ENCODE measurements around the gene DMTF1. TPM values are rescaled to one million over a fixed set of nuclear protein-coding genes. Genes with fewer than 3 reads are reported as not detected.

Gene DMTF1
- total RNA-seq: 70.6 and 77.5 TPM in 2 replicates

GRCh38 chr7:87152112-87152896 is at the start of gene DMTF1:
Gene DMTF1 (plus strand): TSS chr7:87152453. CDS start chr7:87164942, 12,489 bp downstream.
- peak within 1 kb of the TSS; percentile 94 for H3K4me2 ChIP-seq (ENCODE audit: insufficient read depth, low read length)
- TF ChIP-seq CTCF (IDR thresholded peaks at IDR 0.05; ENCODE audit: extremely low read depth, low read depth, low read length): no peak
- peaks cover 43% of the 10 kb centered on the region for H3K79me2 ChIP-seq (ENCODE audit: insufficient read depth, low read length)
- no peaks in the 10 kb centered on the region for H3K27me3 ChIP-seq (ENCODE audit: insufficient read depth, low read length)
- H4K20me1 ChIP-seq (ENCODE audit: insufficient read depth, low read length): peaks cover 24% of the 10 kb centered on the region
- peak within 1 kb of the TSS; percentile 84 for H3K27ac ChIP-seq (ENCODE audit: low read depth, low read length)
- peak within 1 kb of the TSS; percentile 98 for H2AFZ ChIP-seq (ENCODE audit: low read length)
- H3K9me3 ChIP-seq (ENCODE audit: low read depth, low read length): no peaks in the 10 kb centered on the region
- peaks cover 41% of the 10 kb centered on the region for H3K4me1 ChIP-seq (ENCODE audit: insufficient read depth, low read length)
- no peaks in the 10 kb centered on the region for H3K36me3 ChIP-seq (ENCODE audit: insufficient read depth, low read length)
- DNase-seq (ENCODE audit: insufficient read length, low spot score, missing footprints): peak; percentile 96
- H3K4me3 ChIP-seq (ENCODE audit: insufficient read depth, low read length): peak within 1 kb of the TSS; percentile 90

GRCh38 chr7:87105401-87105800 is 46.9 kb upstream of the DMTF1 start:
- H3K79me2 ChIP-seq (ENCODE audit: insufficient read depth, low read length): no peaks in the 10 kb centered on the region
- H3K4me3 ChIP-seq (ENCODE audit: insufficient read depth, low read length): no peak overlapping the region
- no peaks in the 10 kb centered on the region for H3K4me1 ChIP-seq (ENCODE audit: insufficient read depth, low read length)
- no peaks in the 10 kb centered on the region for H3K9me3 ChIP-seq (ENCODE audit: low read depth, low read length)
- no peak overlapping the region for H2AFZ ChIP-seq (ENCODE audit: low read length)
- H4K20me1 ChIP-seq (ENCODE audit: insufficient read depth, low read length): no peaks in the 10 kb centered on the region
- no peaks in the 10 kb centered on the region for H3K36me3 ChIP-seq (ENCODE audit: insufficient read depth, low read length)
- DNase-seq (ENCODE audit: insufficient read length, low spot score, missing footprints): no peak
- TF ChIP-seq CTCF (IDR thresholded peaks at IDR 0.05; ENCODE audit: extremely low read depth, low read depth, low read length): no peak
- no peak overlapping the region for H3K4me2 ChIP-seq (ENCODE audit: insufficient read depth, low read length)
- H3K27me3 ChIP-seq (ENCODE audit: insufficient read depth, low read length): no peaks in the 10 kb centered on the region
- no peak overlapping the region for H3K27ac ChIP-seq (ENCODE audit: low read depth, low read length)

GRCh38 chr7:87106974-87107612 is 45.2 kb upstream of the DMTF1 start:
- Histone ChIP-seq H3K79me2 (ENCODE audit: insufficient read depth, low read length) (no peaks in the 10 kb centered on the region), H3K36me3 (ENCODE audit: insufficient read depth, low read length) (no peaks in the 10 kb centered on the region), H2AFZ (ENCODE audit: low read length) (no peak overlapping the region), H3K9me3 (ENCODE audit: low read depth, low read length) (no peaks in the 10 kb centered on the region), H3K4me3 (ENCODE audit: insufficient read depth, low read length) (no peak overlapping the region), H3K4me1 (ENCODE audit: insufficient read depth, low read length) (no peaks in the 10 kb centered on the region), H3K27ac (ENCODE audit: low read depth, low read length) (no peak overlapping the region), H3K4me2 (ENCODE audit: insufficient read depth, low read length) (no peak overlapping the region), H4K20me1 (ENCODE audit: insufficient read depth, low read length) (no peaks in the 10 kb centered on the region), H3K27me3 (ENCODE audit: insufficient read depth, low read length) (no peaks in the 10 kb centered on the region)
- DNase-seq (ENCODE audit: insufficient read length, low spot score, missing footprints): no peak
- no peak for TF ChIP-seq CTCF (IDR thresholded peaks at IDR 0.05; ENCODE audit: extremely low read depth, low read depth, low read length)

All from osteoblast (primary cell).